Thyroid gland (tissue), 4 donors: Measurements from ENCODE around the gene TMPRSS11B.

Experiments used
- CTCF ChIP-seq, 6 experiments: fragments of 200-600 bp in 3 of 6; fragments of 450-650 bp in 3 of 6; sonication (generic) in 3 of 6; IDR thresholded peaks; one replicate each; pipeline ENCODE4 v1.5.1; 2016 to 2019; ENCODE audit warnings: antibody characterized with exemption in 6 of 6, mild to moderate bottlenecking in 2 of 6, inconsistent platforms in 1 of 6, moderate library complexity in 1 of 6
- POLR2A ChIP-seq, 2 donors: fragments of 450-650 bp; IDR thresholded peaks; one replicate each; pipeline ENCODE4 v1.6.1; 2017; ENCODE audit warnings: antibody characterized with exemption in 2 of 2, mild to moderate bottlenecking in 2 of 2, moderate library complexity in 1 of 2

- TF ChIP-seq CTCF (IDR thresholded peaks at IDR 0.05) (no peak), POLR2A (IDR thresholded peaks at IDR 0.05) (no peak)
Observed at GRCh38 chr4:68216501-68216900, 29.0 kb downstream of the TMPRSS11B start.
